ENCODE results near the gene TSPYL2. TPM values are rescaled to one million over a fixed set of nuclear protein-coding genes. Genes with fewer than 3 reads are reported as not detected.
A peak's percentile ranks its signal among the peaks of the same experiment; 100 is the strongest.

Gene TSPYL2
- total RNA-seq, 2 donors from 2014 or later: 34.3 to 250 TPM

DNA sequence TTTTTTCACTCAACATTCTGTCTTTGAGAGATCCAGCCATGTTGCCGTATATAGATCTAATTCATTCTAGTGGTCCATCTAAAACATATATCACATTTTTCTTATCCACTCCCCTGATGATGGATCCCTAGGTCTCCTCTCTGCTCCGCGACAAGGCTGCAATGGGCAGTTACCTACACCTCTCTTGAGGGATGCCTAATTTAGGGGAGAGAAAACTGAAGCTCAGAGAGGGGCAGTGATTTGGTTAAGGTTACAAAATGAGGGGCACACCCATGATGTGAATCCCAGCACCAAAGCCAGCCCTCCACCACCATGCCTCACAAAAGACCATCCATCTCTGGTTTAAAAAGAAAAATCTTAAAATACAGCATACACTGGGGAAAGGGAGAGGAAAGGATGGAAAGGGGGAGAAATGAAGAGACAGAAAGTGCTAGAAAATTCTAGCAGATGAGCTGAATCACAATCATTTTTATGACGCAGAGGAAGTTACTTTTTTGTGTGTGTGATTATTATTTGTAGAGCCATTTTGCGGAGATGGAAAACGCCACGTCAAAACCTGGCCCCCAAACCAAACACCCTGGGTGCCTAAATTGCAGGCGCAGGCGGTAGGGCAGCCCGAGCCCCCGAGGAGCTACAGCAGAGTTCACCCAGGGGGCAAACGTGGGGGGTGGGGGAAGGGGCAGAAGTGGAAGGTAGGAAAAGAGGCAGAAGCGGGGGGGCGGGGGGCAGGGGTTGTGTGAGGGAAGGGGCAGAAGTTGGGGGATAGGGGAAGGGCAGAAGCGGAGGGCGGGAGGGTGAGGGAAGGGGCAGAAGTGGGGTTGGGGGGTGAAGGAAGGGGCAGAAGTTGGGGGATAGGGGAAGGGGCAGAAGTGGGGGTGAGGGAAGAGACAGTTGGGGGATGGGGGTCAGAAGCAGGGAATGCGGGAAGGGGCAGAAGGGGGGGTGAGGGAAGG is 1.3 kb upstream of the TSPYL2 start:
- no peaks in the 10 kb centered on the region for H3K36me3 ChIP-seq
- WGBS: 31% methylated on average over 8 of the region's 17 CpGs
- peak overlapping the region; percentile 77 to 78 for H3K27ac ChIP-seq
- intact Hi-C loops (cut with DNase I): no loop called here
- no peak for DNase-seq (ENCODE audit: low spot score)
- TF ChIP-seq POLR2A (IDR thresholded peaks at IDR 0.05): no peak
- TF ChIP-seq POLR2AphosphoS5 (IDR thresholded peaks at IDR 0.05): peak; percentile 10
- H3K4me3 ChIP-seq: peak overlapping the region; percentile 13 to 29
- no peaks in the 10 kb centered on the region for H3K4me1 ChIP-seq (replicated peaks)
- no peaks in the 10 kb centered on the region for H3K9me3 ChIP-seq
- H3K27me3 ChIP-seq (replicated peaks; ENCODE audit: insufficient read depth): no peaks in the 10 kb centered on the region

DNA sequence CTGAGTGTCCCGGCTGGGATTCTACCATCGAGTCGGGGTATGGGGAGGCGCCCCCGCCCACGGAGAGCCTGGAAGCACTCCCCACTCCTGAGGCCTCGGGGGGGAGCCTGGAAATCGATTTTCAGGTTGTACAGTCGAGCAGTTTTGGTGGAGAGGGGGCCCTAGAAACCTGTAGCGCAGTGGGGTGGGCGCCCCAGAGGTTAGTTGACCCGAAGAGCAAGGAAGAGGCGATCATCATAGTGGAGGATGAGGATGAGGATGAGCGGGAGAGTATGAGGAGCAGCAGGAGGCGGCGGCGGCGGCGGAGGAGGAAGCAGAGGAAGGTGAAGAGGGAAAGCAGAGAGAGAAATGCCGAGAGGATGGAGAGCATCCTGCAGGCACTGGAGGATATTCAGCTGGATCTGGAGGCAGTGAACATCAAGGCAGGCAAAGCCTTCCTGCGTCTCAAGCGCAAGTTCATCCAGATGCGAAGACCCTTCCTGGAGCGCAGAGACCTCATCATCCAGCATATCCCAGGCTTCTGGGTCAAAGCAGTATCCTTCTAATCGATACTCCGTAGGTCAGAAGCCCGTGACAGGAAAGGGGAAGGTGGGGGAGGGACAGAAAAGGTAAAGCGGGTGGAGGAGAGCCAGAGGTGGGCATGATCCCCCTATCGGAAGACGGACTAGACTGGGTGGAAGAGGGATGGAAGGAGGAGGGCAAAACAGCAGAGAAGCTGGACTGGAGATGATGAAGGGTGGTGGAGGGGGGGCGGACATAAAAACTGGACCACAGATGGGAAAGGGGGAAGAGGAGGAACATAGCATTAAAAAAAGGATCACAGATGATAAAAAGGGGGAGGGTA is 828 bp downstream of the TSPYL2 start:
- no peaks in the 10 kb centered on the region for H3K4me1 ChIP-seq (replicated peaks)
- no peaks in the 10 kb centered on the region for H3K36me3 ChIP-seq
- no peak for DNase-seq (ENCODE audit: low spot score)
- H3K9me3 ChIP-seq: no peaks in the 10 kb centered on the region
- peak overlapping the region; percentile 94 to 95 for H3K27ac ChIP-seq
- H3K4me3 ChIP-seq: peak overlapping the region; percentile 71 to 73
- WGBS: 3% methylated on average over 23 of the region's 31 CpGs
- H3K27me3 ChIP-seq (replicated peaks; ENCODE audit: insufficient read depth): no peaks in the 10 kb centered on the region
- intact Hi-C loops (cut with DNase I): no loop called here
- TF ChIP-seq, protein P1, sequence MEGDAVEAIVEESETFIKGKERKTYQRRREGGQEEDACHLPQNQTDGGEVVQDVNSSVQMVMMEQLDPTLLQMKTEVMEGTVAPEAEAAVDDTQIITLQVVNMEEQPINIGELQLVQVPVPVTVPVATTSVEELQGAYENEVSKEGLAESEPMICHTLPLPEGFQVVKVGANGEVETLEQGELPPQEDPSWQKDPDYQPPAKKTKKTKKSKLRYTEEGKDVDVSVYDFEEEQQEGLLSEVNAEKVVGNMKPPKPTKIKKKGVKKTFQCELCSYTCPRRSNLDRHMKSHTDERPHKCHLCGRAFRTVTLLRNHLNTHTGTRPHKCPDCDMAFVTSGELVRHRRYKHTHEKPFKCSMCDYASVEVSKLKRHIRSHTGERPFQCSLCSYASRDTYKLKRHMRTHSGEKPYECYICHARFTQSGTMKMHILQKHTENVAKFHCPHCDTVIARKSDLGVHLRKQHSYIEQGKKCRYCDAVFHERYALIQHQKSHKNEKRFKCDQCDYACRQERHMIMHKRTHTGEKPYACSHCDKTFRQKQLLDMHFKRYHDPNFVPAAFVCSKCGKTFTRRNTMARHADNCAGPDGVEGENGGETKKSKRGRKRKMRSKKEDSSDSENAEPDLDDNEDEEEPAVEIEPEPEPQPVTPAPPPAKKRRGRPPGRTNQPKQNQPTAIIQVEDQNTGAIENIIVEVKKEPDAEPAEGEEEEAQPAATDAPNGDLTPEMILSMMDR (IDR thresholded peaks at IDR 0.05): no peak
- TF ChIP-seq POLR2AphosphoS5 (IDR thresholded peaks at IDR 0.05) (no peak), POLR2A (IDR thresholded peaks at IDR 0.05) (no peak)

DNA sequence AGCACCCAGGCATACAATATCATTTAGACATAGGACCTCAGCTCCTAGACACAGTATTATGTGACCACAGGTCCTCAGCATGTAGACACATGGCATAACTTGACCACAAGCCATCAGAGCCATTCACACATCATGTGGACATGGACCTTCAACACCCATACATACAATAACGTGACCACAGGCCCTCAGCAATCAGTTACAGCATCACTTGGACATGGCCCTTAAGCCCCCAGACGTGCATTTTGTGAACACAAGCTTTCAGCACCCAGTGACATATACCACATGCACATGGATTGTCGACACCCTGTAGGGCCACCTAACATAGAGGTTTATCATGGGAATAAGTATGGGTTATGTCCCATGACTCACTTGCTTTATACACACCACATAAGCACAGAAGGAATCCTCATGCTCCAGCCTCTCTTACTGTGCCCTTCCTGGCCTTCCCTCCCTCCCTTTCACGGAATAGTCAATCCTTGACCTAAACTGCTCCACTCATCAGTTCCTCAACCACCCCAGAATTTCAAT is 1.9 kb downstream of the TSPYL2 start:
- peak overlapping the region; percentile 94 to 95 for H3K27ac ChIP-seq
- H3K36me3 ChIP-seq: no peaks in the 10 kb centered on the region
- WGBS: 42% methylated on average over 4 of the region's 4 CpGs
- H3K4me3 ChIP-seq: peak overlapping the region; percentile 71 to 73
- TF ChIP-seq POLR2AphosphoS5 (IDR thresholded peaks at IDR 0.05): no peak
- TF ChIP-seq POLR2A (IDR thresholded peaks at IDR 0.05): no peak
- TF ChIP-seq, protein P1 (IDR thresholded peaks at IDR 0.05): no peak
- H3K4me1 ChIP-seq (replicated peaks): no peaks in the 10 kb centered on the region
- no peaks in the 10 kb centered on the region for H3K27me3 ChIP-seq (replicated peaks; ENCODE audit: insufficient read depth)
- intact Hi-C loops (cut with DNase I): no loop called here
- no peaks in the 10 kb centered on the region for H3K9me3 ChIP-seq
- no peak for DNase-seq (ENCODE audit: low spot score)

DNA sequence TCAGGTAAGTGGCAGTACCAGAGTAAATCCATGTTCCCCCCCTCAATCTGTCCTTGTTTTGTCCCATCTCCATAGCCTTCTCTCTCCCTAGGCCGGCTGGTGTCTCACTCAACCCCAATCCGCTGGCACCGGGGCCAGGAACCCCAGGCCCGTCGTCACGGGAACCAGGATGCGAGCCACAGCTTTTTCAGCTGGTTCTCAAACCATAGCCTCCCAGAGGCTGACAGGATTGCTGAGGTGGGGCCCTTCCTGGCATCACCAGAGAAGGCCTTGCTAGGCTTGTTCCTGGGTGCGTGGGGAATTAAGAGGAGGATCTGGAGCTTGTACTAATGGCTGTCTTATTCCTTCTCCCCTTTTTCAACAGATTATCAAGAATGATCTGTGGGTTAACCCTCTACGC is 2.7 kb downstream of the TSPYL2 start:
- H3K4me1 ChIP-seq (replicated peaks): no peaks in the 10 kb centered on the region
- 88% methylated on average over 5 of the region's 9 CpGs for WGBS
- DNase-seq (ENCODE audit: low spot score): no peak
- no peaks in the 10 kb centered on the region for H3K27me3 ChIP-seq (replicated peaks; ENCODE audit: insufficient read depth)
- TF ChIP-seq, protein P1 (IDR thresholded peaks at IDR 0.05): no peak
- no peak for TF ChIP-seq POLR2AphosphoS5 (IDR thresholded peaks at IDR 0.05)
- no peak for TF ChIP-seq POLR2A (IDR thresholded peaks at IDR 0.05)
- H3K36me3 ChIP-seq: no peaks in the 10 kb centered on the region
- peak overlapping the region in 1 of 2 donors; percentile 71 for H3K4me3 ChIP-seq
- H3K27ac ChIP-seq: peak overlapping the region; percentile 26 to 94
- intact Hi-C loops (cut with DNase I): no loop called here
- H3K9me3 ChIP-seq: no peaks in the 10 kb centered on the region

DNA sequence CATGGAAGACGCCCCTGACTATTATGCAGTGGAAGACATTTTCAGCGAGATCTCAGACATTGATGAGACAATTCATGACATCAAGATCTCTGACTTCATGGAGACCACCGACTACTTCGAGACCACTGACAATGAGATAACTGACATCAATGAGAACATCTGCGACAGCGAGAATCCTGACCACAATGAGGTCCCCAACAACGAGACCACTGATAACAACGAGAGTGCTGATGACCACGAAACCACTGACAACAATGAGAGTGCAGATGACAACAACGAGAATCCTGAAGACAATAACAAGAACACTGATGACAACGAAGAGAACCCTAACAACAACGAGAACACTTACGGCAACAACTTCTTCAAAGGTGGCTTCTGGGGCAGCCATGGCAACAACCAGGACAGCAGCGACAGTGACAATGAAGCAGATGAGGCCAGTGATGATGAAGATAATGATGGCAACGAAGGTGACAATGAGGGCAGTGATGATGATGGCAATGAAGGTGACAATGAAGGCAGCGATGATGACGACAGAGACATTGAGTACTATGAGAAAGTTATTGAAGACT is 3.6 kb downstream of the TSPYL2 start:
- DNase-seq (ENCODE audit: low spot score): no peak
- intact Hi-C loops (cut with DNase I): no loop called here
- H3K27ac ChIP-seq: peak overlapping the region; percentile 49 to 94
- no peaks in the 10 kb centered on the region for H3K27me3 ChIP-seq (replicated peaks; ENCODE audit: insufficient read depth)
- H3K4me1 ChIP-seq (replicated peaks): no peaks in the 10 kb centered on the region
- H3K36me3 ChIP-seq: no peaks in the 10 kb centered on the region
- no peak overlapping the region for H3K4me3 ChIP-seq
- H3K9me3 ChIP-seq: no peaks in the 10 kb centered on the region
- TF ChIP-seq POLR2AphosphoS5 (IDR thresholded peaks at IDR 0.05): no peak
- TF ChIP-seq, protein P1 (IDR thresholded peaks at IDR 0.05): no peak
- no peak for TF ChIP-seq POLR2A (IDR thresholded peaks at IDR 0.05)
- WGBS: 78% methylated on average over 17 of the region's 17 CpGs

Data from prostate gland (tissue), 2 donors.